Gastroesophageal sphincter (tissue), 3 donors: ENCODE measurements around the gene ERBB2.

ENCODE experiments used
- POLR2A ChIP-seq, 2 donors: fragments of 450-650 bp; IDR thresholded peaks; one replicate each; pipeline ENCODE4 v1.6.1; 2017; ENCODE audit warnings: antibody characterized with exemption in 2 of 2, mild to moderate bottlenecking in 2 of 2, moderate library complexity in 1 of 2
- TF ChIP-seq, protein P1 (sequence below), 4 experiments: fragments of 200-600 bp in 2 of 4; fragments of 450-650 bp in 2 of 4; sonication (generic) in 1 of 4; IDR thresholded peaks; one replicate each; pipeline ENCODE4 v1.5.1; 2017 to 2019; ENCODE audit warnings: antibody characterized with exemption in 4 of 4, mild to moderate bottlenecking in 2 of 4, moderate library complexity in 2 of 4

DNA sequence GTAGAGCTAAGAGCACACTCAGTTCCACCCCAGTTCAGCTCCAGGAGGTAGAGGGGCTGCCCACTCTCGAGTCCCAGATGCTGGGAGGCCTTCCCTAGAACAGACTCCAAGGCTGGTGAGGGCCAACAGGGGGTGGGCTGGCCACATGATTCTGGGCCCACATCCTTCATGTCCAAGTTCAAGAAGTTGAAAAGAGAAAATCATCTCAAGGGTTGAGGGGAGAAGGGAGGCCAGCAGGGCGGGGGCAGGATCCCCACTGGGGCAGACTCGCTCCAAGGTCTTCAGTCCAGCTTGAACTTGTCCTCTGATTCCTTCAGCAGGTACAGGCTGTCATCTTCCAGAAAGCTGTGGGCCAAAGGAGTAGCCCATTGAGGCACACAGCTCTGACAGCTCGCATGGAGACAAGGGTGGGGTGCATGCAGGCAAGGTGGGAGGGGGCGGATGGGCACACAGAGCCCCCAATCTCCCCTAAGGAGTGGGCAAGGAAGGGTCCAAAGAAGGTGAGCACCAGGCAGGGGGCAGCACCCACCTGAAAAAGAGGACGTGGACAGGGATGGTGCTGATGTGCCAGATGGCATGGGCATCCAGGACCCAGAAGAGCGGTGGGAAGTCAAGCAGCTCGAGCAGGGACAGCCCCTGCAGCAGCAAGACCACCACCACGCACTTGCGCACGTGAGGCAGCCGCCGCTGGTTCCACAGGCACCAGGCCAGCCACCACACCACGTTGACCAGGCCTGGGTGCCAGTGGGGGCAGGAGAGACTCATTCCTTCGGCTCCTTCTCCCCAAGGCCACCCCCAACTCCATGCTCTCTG, 27.1 kb upstream of the ERBB2 start:
- no peak for TF ChIP-seq POLR2A (IDR thresholded peaks at IDR 0.05)
- TF ChIP-seq, protein P1, sequence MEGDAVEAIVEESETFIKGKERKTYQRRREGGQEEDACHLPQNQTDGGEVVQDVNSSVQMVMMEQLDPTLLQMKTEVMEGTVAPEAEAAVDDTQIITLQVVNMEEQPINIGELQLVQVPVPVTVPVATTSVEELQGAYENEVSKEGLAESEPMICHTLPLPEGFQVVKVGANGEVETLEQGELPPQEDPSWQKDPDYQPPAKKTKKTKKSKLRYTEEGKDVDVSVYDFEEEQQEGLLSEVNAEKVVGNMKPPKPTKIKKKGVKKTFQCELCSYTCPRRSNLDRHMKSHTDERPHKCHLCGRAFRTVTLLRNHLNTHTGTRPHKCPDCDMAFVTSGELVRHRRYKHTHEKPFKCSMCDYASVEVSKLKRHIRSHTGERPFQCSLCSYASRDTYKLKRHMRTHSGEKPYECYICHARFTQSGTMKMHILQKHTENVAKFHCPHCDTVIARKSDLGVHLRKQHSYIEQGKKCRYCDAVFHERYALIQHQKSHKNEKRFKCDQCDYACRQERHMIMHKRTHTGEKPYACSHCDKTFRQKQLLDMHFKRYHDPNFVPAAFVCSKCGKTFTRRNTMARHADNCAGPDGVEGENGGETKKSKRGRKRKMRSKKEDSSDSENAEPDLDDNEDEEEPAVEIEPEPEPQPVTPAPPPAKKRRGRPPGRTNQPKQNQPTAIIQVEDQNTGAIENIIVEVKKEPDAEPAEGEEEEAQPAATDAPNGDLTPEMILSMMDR (IDR thresholded peaks at IDR 0.05): no peak
